ENCODE results near the gene SPDEF.
A peak's percentile ranks its signal among the peaks of the same experiment; 100 is the strongest.

SPDEF gene

DNA sequence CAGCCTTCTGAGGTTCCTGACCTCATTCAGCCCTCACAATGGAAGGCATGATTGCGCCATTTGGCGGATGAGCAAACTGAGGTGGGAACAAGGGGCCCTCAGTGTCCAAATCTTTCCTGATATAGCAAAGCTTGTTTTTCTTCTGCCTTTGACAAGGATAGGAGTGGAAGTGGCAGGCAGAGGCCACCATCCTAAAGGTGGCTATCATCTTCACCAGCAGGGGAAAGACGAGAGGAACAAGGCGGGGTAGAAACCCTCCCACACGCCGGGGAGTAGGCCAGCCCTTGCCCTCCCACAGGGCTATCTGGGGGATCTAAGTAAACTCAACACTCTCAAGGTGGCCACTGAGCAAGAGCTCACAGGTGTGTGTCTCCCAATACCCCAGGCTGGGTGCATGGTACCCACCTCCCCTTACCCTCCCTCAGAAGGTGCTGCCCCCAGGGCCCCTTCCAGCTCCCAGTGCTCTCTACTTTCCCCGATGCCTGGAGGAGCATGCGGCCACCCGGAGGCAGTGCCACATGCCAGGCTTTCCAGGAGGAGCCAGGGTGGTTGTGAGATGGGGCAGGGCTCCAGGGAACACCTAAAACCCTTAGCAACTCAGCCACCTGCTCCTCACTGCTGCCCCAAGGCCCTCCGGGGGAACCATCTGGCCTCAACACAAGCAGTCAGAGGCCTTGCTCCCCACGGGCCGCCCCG lies 11.2 kb downstream of the SPDEF start:
- no peak for DNase-seq (ENCODE audit: low spot score)

DNA sequence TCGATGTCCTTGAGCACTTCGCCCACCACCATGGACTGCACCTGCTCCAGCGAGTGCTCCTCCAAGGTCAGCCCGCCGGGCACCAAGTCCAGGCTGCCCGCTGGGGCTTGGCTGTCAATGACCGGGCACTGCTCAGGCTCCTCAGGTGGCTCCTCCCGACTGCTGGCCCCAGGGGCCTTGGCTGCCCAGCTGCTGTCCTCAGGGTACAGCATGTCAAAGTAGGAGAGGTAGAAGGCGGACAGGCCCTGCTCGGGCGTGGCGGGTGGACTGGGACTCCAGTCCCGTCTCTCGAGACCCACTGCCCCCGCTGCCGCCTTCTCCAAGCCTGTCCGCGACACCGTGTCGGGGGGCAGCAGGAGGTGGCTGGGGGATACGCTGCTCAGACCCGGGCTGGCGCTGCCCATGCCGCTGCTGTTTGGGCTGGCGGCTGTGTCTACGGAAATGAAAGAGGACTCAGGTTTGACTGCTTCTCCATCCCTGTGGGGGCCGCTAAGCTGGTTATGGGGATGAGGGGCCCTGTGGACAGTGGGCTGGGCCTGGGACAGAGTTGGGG lies 12.0 kb downstream of the SPDEF start:
- no peak for DNase-seq (ENCODE audit: low spot score)

DNA sequence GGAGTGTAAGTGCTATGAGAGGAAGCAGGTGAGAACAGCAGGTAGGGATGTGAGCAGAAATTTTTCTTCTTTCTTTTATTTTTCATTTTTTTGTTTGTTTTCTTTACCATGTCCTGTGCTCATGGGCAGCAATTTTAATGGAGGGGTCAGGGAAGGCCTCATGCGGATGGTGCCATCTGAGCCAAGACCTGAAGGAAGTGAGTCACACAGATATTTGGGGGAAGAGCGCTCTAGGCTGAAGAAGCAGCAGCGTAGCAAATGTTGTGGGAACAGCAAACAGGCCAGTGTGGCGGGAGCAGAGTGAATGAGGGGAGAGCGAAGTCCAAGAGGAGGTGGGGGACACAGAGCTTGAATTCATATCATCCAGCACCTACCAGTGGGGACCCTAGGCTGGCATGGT lies 12.7 kb downstream of the SPDEF start:
- no peak for DNase-seq (ENCODE audit: low spot score)

DNA sequence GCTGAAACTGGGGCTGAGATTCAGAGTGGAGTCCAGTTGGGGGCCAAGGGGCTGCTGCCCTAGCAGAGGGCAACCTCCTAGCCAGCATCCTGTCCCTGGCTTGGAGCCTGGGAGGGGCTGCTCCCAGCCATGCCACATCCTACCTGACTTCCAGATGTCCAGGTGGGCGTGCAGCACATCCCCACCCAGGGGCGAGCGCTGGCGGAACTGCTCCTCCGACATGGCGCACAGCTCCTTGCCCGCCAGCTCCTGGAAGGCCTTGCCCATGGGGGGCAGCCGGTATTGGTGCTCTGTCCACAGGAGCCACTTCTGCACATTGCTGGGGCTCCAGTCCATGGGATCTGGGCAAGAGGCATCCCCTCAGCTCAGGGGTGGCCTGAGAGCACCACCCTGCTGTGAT lies 15.3 kb downstream of the SPDEF start:
- no peak for DNase-seq (ENCODE audit: low spot score)

DNA sequence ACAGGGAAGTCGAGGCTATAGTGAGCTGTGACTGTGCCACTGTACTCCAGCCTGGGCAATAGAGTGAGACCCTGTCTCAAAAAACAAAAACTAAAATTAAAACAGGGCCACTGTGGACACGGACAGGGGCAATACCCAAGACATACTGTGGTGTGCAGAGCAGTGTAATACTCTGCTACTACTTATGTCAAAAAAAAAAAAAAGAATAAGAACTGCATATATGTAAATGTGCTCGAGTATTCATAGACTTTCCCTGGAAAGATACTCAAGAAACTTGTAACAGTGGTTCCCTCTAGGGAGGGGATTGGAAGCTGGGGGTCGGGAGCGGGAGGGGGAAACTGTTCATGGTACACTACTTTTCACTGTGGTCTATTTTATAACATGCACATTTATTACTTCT lies 15.9 kb downstream of the SPDEF start:
- no peak for DNase-seq (ENCODE audit: low spot score)

DNA sequence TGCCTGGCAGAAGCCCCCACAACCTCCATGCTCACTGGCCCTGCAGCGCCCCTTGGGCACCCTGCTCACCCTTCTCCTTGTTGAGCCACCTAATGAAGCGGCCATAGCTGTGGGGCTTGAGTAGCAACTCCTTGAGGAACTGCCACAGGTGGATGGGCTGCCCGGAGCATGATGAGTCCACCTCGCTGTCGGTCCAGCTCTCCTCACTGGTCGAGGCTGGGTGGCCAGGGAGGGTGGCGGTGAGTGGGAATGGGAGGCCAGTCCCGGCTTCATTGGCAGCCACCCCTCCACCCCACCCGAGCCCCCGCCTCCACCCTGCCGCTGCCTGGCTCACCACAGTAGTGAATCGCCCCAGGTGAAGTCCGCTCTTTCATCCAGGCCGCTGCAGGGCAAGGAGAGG lies 16.9 kb downstream of the SPDEF start:
- DNase-seq (ENCODE audit: low spot score): no peak

DNA sequence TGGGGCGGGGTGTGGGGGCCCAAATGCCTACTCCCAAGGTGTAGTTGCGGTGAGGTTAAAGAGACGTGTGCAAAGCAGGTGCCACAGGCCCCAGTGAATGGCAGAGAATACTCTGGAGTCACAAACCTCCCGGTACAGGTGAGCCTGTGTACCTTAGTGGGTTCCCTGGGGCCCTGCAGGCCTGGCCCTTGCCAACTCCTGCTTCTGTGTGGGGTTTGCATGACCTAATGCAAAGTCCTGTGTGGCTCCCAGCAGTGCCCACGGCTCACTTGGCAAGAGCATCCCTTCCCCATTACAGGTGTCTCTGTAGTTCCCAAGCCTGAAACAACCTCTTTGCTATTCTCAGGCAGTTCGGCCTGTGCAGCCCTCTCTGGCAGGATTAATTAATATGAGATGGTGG lies 17.5 kb downstream of the SPDEF start:
- no peak for DNase-seq (ENCODE audit: low spot score)

DNA sequence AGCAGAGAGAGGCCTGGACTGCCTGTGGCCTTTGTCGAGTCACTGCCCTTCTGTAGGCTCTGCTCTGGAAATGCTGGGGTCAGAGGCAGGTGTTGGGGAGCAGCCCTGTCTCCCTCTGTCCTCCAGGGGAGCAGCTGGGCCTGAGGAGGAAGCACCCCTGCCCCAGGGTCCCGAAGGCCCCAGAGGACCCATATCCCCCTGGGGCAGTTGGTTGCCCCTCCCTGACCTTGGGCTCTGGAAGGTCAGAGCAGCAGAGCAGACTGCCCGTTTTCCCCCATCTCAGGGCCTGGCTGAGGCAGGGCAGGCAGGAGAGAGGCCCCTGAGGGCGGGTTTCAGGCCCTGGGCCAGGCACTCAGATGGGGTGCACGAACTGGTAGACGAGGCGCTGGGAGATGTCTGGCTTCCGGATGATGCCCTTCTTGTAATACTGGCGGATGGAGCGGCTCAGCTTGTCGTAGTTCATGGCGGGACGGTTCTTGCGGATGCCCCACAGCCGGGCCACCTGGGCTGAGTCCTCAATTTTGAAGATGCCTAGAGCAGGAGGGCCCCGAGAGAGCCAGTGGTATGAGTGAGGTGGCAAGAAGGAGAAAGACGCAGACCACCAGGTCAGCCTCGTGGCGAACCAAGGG lies 18.1 kb downstream of the SPDEF start:
- no peak for DNase-seq (ENCODE audit: low spot score)

DNA sequence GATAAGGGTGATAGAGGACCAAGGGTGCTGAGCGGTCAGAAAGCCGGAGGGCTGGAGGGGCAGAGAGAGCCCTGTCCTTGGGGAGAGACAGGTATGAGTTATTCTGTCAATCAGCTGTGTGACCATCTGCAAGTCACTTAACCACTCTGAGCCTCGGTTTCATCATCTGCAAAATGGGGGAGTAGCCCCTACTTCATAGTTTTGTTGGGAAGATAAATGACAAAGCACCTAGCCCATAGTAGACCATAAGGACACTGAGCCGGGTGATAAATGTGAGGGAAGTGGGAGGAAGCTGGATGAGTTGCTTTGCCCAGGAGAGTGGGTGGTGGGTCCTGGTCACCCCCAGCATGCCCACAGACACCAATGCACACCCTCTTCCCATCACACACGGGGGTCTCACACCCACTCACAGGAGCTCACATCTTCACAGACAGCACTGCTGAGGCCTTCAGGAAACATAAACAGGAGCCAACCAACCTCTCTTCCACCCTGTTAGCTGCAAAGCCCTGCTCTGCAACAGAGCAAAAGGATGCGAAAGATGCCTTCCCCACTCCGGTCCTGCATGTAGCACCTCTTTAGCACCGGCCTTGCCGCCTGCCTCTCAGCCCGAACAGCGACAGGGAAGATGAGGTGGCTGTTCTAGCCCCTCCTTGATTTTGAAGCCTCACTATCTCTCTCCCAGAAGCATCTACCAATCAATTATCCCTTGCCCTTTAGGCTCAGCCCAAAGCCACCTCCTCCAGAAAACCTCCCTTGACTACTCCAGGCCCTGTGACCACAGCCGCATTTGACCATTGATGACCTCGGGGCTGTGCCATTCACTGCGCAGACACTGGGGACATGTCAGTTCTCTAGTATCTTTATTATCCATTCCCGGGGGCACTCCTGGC lies 18.9 kb downstream of the SPDEF start:
- no peak for DNase-seq (ENCODE audit: low spot score)

DNA sequence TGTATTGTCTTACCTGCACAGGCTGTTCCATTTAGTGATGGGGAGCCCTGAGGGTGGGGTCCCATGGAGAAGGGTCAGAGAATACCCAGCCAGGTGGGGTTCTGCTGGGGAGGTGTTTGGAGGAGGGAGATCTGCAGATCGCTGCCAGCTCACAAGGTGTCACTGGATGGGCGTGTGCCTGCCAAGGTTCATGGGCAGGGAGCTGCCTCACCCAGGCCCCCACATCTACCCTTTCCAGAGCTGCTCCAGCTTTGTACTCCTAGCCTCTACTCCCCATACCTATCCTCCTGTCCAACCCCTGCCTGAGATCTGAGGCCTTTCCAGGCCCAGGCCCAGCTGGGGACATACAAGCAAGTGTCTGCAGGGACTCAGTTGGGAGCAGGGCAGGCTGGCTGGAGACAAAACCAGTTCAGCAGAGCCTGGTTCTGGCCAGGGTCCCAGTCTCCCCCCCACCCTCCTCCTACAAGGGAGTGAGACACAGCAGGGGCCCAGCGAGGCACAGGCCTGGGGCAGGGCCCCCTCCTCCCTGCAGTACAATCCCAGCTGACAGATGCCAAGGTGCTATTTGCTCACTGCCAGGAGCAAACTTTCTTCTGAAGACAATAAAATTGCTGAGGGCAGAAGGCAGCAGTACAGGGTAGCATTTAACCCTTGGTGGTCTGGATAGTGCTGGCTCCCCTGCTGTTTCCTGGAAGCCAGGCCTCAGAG lies 19.7 kb downstream of the SPDEF start:
- DNase-seq (ENCODE audit: low spot score): no peak

DNA sequence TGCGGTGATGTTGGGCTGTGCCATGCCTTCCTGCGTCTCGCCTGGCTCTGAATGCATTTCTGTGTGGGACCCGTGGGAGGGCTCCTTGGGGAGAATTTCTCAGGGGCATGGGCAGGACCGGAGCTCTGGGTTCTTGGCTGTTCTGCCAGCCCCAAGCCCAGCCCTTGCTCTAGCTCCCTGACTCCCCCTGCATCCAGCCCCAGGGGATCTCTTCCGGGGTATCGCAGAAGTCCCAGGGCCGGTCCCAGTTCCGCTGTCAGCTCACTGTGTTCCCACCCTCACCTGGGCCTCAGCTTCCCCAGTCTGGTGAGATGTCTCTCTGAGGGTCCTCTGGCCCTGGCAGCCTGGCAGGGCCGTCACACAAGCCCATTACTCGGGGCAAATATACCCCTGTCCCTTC lies 20.5 kb downstream of the SPDEF start:
- no peak for DNase-seq (ENCODE audit: low spot score)

DNA sequence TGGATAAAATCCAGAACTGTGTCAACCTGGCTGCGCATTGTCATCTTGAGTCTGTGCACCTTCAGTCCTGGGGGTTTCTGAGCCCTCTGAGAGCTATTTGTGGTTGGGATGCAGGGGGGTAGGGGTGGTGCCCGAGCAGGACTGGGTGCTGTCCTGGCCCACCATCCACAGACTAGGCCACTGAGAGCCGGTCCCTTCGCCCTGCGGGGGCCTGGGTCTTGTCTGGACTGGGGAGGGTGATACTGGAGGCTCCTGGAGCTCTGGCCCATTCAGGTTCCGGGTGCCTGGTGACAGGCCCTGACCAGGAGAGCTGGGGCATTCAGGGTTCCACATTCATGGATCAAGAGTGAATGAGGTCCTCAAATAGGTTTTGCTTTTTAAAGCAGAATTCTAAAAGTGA lies 20.9 kb downstream of the SPDEF start:
- no peak for DNase-seq (ENCODE audit: low spot score)

DNA sequence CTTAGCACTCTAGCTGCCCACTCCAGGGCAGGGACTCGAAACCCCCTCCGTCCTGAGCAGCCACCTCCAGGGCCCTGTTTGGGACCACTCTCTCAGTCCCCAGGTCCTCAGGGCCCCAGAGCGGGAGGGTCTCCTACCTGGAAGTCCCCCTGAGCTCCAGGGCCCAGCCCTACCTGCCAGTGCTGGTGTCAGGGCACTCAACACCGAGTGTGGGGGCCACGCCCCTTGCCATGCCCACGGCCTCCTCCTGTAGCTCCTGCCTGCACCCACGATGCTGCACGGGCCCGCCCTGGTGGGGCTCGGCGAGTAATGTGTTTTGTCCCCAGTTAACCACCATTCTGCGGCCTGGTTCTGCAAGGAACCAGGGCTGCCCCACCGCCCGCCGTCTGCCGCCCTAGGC lies 21.5 kb downstream of the SPDEF start:
- DNase-seq (ENCODE audit: low spot score): no peak

DNA sequence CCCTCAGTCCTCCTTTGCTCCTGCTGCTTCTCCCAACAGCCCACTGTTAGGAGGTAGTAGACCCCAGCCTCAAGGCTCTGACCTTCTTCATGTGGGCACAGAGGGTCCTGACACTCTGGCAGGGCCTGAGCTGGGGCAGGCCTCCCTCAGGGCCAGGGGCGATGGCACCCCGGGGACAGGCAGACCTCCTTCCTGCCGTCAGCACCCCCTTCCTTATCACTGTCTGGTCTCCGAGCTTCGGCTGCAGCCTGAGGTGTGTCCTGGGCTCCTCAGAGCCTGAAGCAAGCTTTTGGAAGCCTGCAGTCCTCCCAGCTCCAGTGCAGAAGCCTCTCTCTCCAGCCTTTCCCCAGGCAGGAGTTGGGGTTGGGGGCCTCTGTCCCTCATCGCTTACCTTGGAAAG lies 22.0 kb downstream of the SPDEF start:
- no peak for DNase-seq (ENCODE audit: low spot score)

DNA sequence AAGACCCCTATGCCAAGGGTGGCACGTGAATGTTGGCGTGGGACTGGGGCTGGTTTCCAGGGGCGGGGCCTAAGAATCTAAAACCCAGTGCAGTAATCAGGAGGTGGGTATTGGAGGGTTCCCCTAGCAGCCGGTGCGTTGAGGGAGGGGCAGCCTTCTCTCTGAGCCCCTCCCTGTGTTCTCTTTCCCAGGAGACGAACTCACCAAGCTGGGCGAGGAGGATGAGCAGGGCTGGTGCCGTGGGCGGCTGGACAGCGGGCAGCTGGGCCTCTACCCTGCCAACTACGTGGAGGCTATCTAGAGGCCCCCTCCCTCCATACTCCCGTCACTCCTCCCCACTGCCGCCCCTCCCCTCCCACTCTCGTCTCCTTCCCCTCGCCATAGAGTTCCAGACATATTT lies 23.9 kb downstream of the SPDEF start:
- DNase-seq (ENCODE audit: low spot score): no peak

DNA sequence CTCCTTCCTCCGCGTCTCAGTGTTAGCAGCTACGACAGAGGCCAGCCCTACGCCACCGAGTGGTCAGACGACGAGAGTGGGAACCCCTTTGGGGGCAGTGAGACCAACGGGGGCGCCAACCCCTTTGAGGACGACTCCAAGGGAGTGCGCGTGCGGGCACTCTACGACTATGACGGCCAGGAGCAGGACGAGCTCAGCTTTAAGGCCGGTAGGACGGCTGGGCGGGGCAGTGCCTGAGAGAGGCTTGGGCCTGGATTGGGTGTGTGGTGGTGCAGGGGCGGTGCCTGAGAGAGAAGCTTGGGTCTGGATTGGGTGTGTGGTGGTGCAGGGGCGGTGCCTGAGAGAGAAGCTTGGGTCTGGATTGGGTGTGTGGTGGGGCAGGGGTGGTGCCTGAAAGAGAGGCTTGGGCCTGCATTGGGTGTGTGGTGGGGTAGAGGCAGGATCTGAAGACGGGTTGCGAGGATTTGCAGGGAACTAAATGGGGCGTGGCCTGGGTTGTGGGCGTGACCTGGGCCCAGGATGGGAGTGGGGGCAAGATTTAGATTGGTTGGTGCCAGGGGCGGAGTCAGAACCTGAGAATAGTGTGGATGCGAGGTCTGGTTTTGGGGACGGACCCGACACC lies 24.4 kb downstream of the SPDEF start:
- DNase-seq (ENCODE audit: low spot score): peak; percentile 29

DNA sequence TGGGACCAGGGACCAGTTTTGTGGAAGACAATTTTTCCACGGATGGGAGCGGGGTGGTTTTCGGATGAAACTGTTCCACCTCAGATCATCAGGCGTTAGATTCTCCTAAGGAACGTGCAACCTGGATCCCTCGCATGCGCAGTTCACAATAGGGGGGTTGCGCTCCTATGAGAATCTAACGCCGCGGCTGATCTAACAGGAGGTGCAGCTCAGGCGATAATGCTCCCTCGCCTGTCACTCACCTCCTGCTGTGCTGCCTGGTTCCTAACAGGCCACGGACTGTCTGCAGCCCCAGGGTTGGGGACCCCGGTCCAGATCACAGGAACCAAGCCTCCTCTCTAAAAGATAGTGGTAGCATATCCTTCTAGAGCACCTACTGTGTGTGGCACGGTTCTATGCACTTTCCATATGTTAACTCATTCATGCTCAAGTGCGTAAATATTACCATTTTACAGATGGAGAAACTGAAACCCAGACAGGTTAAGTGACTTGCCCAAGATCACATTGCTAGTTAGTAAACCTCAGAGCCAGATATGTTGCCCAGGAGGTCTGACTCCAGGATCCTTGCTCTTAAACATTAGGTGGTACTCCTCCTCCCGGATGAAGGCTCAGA lies 25.3 kb downstream of the SPDEF start:
- DNase-seq (ENCODE audit: low spot score): no peak

DNA sequence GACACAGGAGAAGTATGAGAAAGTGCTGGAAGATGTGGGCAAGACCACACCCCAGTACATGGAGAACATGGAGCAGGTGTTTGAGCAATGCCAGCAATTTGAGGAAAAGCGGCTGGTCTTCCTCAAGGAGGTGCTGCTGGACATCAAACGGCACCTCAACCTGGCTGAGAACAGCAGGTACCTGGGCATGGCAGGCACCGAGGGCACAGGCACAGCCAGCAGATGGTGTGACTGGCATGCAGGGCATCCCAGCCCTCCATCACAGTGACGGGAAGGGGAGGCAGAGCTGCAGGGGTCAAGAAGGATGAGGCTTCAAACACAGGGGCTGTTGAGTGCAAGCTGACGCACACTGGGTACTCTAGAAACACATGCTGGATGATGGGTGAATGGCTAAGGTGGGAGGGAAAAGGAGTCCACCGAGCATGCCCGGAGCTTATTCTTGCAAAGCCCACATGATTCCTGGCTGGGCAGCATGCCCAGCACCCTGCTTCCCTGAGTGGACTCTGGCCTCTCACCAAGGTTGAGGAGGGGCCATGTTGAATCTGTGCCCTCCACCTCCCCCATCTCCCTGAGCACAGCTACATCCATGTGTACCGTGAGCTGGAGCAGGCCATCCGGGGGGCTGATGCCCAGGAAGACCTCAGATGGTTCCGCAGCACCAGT lies 26.3 kb downstream of the SPDEF start:
- DNase-seq (ENCODE audit: low spot score): no peak

DNA sequence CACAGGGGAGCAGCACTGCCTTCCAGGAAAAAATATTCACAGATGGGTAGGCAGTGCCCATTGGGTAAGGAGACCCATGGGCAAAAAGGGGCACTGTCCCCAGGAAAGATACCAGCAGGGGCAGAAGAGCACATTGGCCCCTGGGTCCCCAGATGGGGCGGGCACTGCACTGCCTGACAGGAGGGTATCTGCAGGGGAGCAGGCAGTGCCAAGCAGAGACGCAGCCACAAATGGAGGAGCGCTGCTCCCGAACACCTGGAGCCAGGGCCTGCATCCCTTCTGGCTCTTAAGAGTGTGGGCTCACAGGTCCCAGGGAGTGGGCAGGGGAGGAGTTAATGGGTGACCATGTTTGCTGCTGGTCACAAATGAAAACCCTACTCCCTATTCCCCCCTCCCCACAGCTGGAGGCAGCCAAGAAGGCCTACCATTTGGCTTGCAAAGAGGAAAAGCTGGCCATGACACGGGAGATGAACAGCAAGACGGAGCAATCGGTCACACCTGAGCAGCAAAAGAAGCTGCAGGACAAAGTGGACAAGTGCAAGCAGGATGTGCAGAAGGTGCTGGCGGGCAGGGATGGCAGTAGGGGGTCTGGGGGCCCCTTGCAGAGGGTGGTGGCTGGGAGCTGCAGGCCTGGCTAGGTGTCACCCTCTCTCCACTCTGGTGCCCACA lies 27.0 kb downstream of the SPDEF start:
- DNase-seq (ENCODE audit: low spot score): no peak

All from germinal center (tissue), 1 donor.